SK-N-SH (cell line): ENCODE data around the gene CARMIL3. TPM values are rescaled to one million over a fixed set of nuclear protein-coding genes. Genes with fewer than 3 reads are reported as not detected.

Source experiments
- CTCF ChIA-PET: fragments of 300-600, 350-600 bp; formaldehyde crosslinking; extraction: SDS; loops from one replicate; lab custom pipeline; 2021; lab: Yijun Ruan, JAX
- POLR2A ChIA-PET: fragments of 350-600 bp; sonication (Branson Sonifier 250); formaldehyde crosslinking; extraction: SDS; loops from one replicate; lab custom pipeline; 2020; ENCODE audit warnings: antibody characterized with exemption, inconsistent platforms; lab: Yijun Ruan, JAX
- DNase-seq: peaks from one replicate; pipeline ENCODE4 v3.0.0; 2012
- H2AFZ ChIP-seq: fragments of 200-600 bp; sonication (generic); 2 replicates; pipeline ENCODE4 v1.8.1; 2016; ENCODE audit warnings: antibody characterized with exemption, mild to moderate bottlenecking, low read depth
- H3F3A ChIP-seq: fragments of 200-600 bp; sonication (generic); replicated peaks from 2 replicates; pipeline ENCODE3; 2016; ENCODE audit warnings: antibody characterized with exemption, mild to moderate bottlenecking; ENCODE audit not compliant: insufficient read depth
- H3K27ac ChIP-seq, 2 experiments: fragments of 200-500 bp in 1 of 2; fragments of 200-600 bp in 1 of 2; sonication (Bioruptor generic) in 1 of 2; sonication (generic), shearing (Covaris generic) in 1 of 2; 2 replicates each; pipeline versions ENCODE4 v1.5.1 to v1.6.1; 2014 to 2016; ENCODE audit warnings: low read depth in 2 of 2, inconsistent platforms in 1 of 2, low read length in 1 of 2, mild to moderate bottlenecking in 1 of 2, mixed read lengths in 1 of 2
- H3K27me3 ChIP-seq: fragments of 200-600 bp; sonication (generic), shearing (Covaris generic); 2 replicates; pipeline ENCODE4 v1.6.1; 2016; ENCODE audit warnings: mixed run types; ENCODE audit not compliant: insufficient read depth
- H3K36me3 ChIP-seq, 2 experiments: fragments of 200-500 bp in 1 of 2; fragments of 200-600 bp in 1 of 2; sonication (Bioruptor generic) in 1 of 2; sonication (generic) in 1 of 2; replicated peaks in 1 of 2; 2 replicates each; pipeline versions ENCODE3 to v1.5.1; 2014 to 2016; ENCODE audit warnings: low read length in 1 of 2, mild to moderate bottlenecking in 1 of 2; ENCODE audit not compliant: insufficient read depth in 2 of 2, control insufficient read depth in 1 of 2
- H3K4me1 ChIP-seq, 2 experiments: fragments of 200-500 bp in 1 of 2; fragments of 200-600 bp in 1 of 2; sonication (Bioruptor generic) in 1 of 2; sonication (generic), shearing (Covaris generic) in 1 of 2; 2 replicates each; pipeline versions ENCODE4 v1.5.1 to v1.6.1; 2014 to 2016; ENCODE audit warnings: low read depth in 1 of 2, low read length in 1 of 2, mixed run types in 1 of 2; ENCODE audit not compliant: insufficient read depth in 2 of 2, control insufficient read depth in 1 of 2
- H3K4me2 ChIP-seq: fragments of 200-600 bp; sonication (generic), shearing (Covaris generic); 2 replicates; pipeline ENCODE4 v1.6.1; 2017; ENCODE audit warnings: mixed run types
- H3K4me3 ChIP-seq, 2 experiments: fragments of 200-500 bp in 1 of 2; fragments of 200-600 bp in 1 of 2; sonication (Bioruptor generic) in 1 of 2; sonication (generic), shearing (Covaris generic) in 1 of 2; 2 replicates each; pipeline versions ENCODE4 v1.5.1 to v1.8.1; 2014 to 2016; ENCODE audit warnings: low read depth in 2 of 2, inconsistent platforms in 1 of 2, low read length in 1 of 2, mild to moderate bottlenecking in 1 of 2, mixed read lengths in 1 of 2, moderate library complexity in 1 of 2
- H3K79me2 ChIP-seq: fragments of 200-600 bp; sonication (generic); 2 replicates; pipeline ENCODE4 v1.8.1; 2017; ENCODE audit warnings: mild to moderate bottlenecking; ENCODE audit not compliant: insufficient read depth
- H3K9ac ChIP-seq: fragments of 200-600 bp; sonication (generic); 2 replicates; pipeline ENCODE4 v1.6.1; 2017; ENCODE audit warnings: mixed run types
- H3K9me2 ChIP-seq: fragments of 200-600 bp; sonication (generic); 2 replicates; pipeline ENCODE4 v1.6.1; 2017; ENCODE audit warnings: mixed run types
- H3K9me3 ChIP-seq: fragments of 200-600 bp; sonication (generic); 2 replicates; pipeline ENCODE4 v1.6.1; 2017; ENCODE audit warnings: mixed run types, mild to moderate bottlenecking, moderate library complexity
- H4K20me1 ChIP-seq: fragments of 200-600 bp; sonication (generic); 2 replicates; pipeline ENCODE4 v1.6.1; 2017; ENCODE audit warnings: mild to moderate bottlenecking, mixed run types; ENCODE audit not compliant: insufficient read depth
- CHD2 ChIP-seq: fragments of 150-350 bp; IDR thresholded peaks from 2 replicates; pipeline ENCODE4 v1.6.1; 2018; ENCODE audit warnings: low read length; ENCODE audit not compliant: partially characterized antibody
- ELF1 ChIP-seq: IDR thresholded peaks from 2 replicates; pipeline ENCODE4 v1.4.0; 2012
- EP300 ChIP-seq, 2 experiments: IDR thresholded peaks; 2 replicates each; pipeline versions ENCODE4 v1.4.0 to v1.6.1; 2012; ENCODE audit warnings: borderline replicate concordance in 1 of 2, low read depth in 1 of 2, low read length in 1 of 2
- EZH2phosphoT487 ChIP-seq: fragments of 200-600 bp; sonication (generic); IDR thresholded peaks from 2 replicates; pipeline ENCODE4 v1.6.1; 2017; ENCODE audit warnings: low read depth, mixed run types, mild to moderate bottlenecking, antibody characterized with exemption, moderate library complexity, borderline replicate concordance
- FOSL2 ChIP-seq: IDR thresholded peaks from 2 replicates; pipeline ENCODE4 v1.4.0; 2012; ENCODE audit warnings: low read depth, mild to moderate bottlenecking, moderate library complexity, borderline replicate concordance
- FOXJ3 ChIP-seq: sonication (generic); formaldehyde crosslinking; IDR thresholded peaks from 2 replicates; pipeline ENCODE4 v1.5.1; 2020; ENCODE audit warnings: mild to moderate bottlenecking, missing genetic modification reagents
- GATA2 ChIP-seq: sonication (generic); formaldehyde crosslinking; IDR thresholded peaks from 2 replicates; pipeline ENCODE4 v1.5.0; 2020; ENCODE audit warnings: mild to moderate bottlenecking, missing genetic modification reagents
- MEF2A ChIP-seq: IDR thresholded peaks from 2 replicates; pipeline ENCODE4 v1.4.0; 2012; ENCODE audit warnings: low read depth, borderline replicate concordance
- NFIC ChIP-seq: IDR thresholded peaks from 2 replicates; pipeline ENCODE4 v1.4.0; 2012; ENCODE audit warnings: borderline replicate concordance
- RAD21 ChIP-seq: IDR thresholded peaks from 2 replicates; pipeline ENCODE4 v1.6.1; 2012; ENCODE audit warnings: mild to moderate bottlenecking, low read length
- RXRA ChIP-seq: IDR thresholded peaks from 2 replicates; pipeline ENCODE4 v1.4.0; 2012; ENCODE audit warnings: low read depth, mild to moderate bottlenecking, borderline replicate concordance
- SIN3A ChIP-seq: IDR thresholded peaks from 2 replicates; pipeline ENCODE4 v1.6.1; 2012; ENCODE audit warnings: low read depth, mild to moderate bottlenecking, low read length, moderate library complexity, borderline replicate concordance
- SMC3 ChIP-seq: IDR thresholded peaks from 2 replicates; pipeline ENCODE4 v1.6.1; 2012; ENCODE audit warnings: low read depth, low read length, improper control_type of control experiment
- WGBS: methylation state at CpG from one replicate; pipeline ENCODE4 v1.1.6; 2017; ENCODE audit warnings: low lambda C conversion rate; 5-methylcytosine and 5-hydroxymethylcytosine counted together
- polyA plus RNA-seq, 3 experiments: library from polyadenylated mRNA; depleted of rRNA; stranded (reverse); fragments of >200 nt; gene quantifications; 2 replicates each; pipeline ENCODE4 v1.2.3, GENCODE V29; 2012
- TF ChIP-seq, protein P1 (sequence below): fragments of 200-600 bp; sonication (generic); IDR thresholded peaks from 2 replicates; pipeline ENCODE4 v1.6.1; 2017; ENCODE audit warnings: antibody characterized with exemption, mild to moderate bottlenecking, moderate library complexity
- TF ChIP-seq, protein P2 (sequence below): IDR thresholded peaks from 2 replicates; pipeline ENCODE4 v1.4.0; 2012; ENCODE audit warnings: low read depth, borderline replicate concordance
- TF ChIP-seq, protein P3 (sequence below): fragments of 150-350 bp; IDR thresholded peaks from 2 replicates; pipeline ENCODE4 v1.6.1; 2016; ENCODE audit warnings: mild to moderate bottlenecking, low read depth, low read length
- TF ChIP-seq, protein P4 (sequence below): IDR thresholded peaks from 2 replicates; pipeline ENCODE4 v1.4.0; 2012; ENCODE audit warnings: low read depth, borderline replicate concordance

The CARMIL3 gene
- polyA plus RNA-seq, 1 of the 3 experiments (the other 2 are of a cell fraction) = 0.43 TPM

DNA sequence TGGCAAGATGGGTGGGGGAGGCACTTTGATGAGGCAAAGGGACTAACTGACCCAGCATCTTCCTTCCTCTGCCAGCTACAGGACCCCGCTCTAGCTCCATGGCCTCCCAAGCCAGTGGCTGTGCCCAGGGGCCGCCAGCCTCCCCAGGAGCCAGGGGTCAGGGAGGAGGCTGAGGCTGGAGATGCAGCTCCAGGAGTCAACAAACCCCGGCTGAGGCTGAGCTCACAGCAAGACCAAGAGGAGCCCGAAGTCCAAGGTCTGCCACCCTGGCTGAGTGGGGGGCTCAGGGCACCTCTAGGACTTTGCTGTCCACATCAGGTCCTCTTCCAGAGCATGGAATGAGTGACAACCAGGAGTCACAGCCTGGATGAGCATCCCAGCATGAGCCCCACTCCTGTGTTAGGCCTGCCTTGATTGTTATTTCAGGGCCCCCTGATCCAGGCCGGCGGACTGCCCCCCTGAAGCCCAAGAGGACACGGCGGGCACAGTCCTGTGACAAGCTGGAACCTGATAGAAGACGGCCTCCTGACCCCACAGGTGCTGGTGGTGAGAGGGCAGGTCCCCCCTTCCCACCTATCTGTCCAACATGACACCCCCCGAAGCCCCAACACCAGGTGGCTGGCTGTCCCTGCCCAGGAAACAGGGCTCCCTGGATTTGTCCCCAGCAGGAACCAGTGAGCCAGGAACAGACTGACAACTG lies 17.1 kb downstream of the CARMIL3 start:
- WGBS = 35% methylated on average over 4 of the region's 10 CpGs
- H4K20me1 ChIP-seq = no peaks in the 10 kb centered on the region
- CTCF ChIA-PET = interaction anchor here (1.0 to 42.8 kb wide), 4 partner anchors 10 to 31 kb away, joined by 3 to 1159 read pairs (median 151); partner anchors contain the start of gene PCK2
- no peaks in the 10 kb centered on the region for H3K36me3 ChIP-seq
- no peak for DNase-seq
- POLR2A ChIA-PET = interaction anchor here (0.8 to 2.0 kb wide), 2 partner anchors 11 to 67 kb away, joined by 3 to 6 read pairs; partner anchors contain the start of gene PSME1
- TF ChIP-seq, protein P1, sequence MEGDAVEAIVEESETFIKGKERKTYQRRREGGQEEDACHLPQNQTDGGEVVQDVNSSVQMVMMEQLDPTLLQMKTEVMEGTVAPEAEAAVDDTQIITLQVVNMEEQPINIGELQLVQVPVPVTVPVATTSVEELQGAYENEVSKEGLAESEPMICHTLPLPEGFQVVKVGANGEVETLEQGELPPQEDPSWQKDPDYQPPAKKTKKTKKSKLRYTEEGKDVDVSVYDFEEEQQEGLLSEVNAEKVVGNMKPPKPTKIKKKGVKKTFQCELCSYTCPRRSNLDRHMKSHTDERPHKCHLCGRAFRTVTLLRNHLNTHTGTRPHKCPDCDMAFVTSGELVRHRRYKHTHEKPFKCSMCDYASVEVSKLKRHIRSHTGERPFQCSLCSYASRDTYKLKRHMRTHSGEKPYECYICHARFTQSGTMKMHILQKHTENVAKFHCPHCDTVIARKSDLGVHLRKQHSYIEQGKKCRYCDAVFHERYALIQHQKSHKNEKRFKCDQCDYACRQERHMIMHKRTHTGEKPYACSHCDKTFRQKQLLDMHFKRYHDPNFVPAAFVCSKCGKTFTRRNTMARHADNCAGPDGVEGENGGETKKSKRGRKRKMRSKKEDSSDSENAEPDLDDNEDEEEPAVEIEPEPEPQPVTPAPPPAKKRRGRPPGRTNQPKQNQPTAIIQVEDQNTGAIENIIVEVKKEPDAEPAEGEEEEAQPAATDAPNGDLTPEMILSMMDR = no peak
- TF ChIP-seq MEF2A (no peak), FOXJ3 (CRISPR knock-in tag) (no peak), NFIC (no peak), SIN3A (no peak), EZH2phosphoT487 (no peak), GATA2 (CRISPR knock-in tag) (no peak), RXRA (no peak), ELF1 (no peak), EP300 (IDR thresholded peaks at IDR 0.05; ENCODE audit: borderline replicate concordance in 1 of 2, low read depth in 1 of 2, low read length in 1 of 2) (no peak), FOSL2 (no peak), SMC3 (no peak), RAD21 (no peak), CHD2 (no peak)
- TF ChIP-seq, protein P2, sequence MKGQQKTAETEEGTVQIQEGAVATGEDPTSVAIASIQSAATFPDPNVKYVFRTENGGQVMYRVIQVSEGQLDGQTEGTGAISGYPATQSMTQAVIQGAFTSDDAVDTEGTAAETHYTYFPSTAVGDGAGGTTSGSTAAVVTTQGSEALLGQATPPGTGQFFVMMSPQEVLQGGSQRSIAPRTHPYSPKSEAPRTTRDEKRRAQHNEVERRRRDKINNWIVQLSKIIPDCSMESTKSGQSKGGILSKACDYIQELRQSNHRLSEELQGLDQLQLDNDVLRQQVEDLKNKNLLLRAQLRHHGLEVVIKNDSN = no peak
- TF ChIP-seq, protein P3, sequence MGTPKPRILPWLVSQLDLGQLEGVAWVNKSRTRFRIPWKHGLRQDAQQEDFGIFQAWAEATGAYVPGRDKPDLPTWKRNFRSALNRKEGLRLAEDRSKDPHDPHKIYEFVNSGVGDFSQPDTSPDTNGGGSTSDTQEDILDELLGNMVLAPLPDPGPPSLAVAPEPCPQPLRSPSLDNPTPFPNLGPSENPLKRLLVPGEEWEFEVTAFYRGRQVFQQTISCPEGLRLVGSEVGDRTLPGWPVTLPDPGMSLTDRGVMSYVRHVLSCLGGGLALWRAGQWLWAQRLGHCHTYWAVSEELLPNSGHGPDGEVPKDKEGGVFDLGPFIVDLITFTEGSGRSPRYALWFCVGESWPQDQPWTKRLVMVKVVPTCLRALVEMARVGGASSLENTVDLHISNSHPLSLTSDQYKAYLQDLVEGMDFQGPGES = no peak
- TF ChIP-seq, protein P4, sequence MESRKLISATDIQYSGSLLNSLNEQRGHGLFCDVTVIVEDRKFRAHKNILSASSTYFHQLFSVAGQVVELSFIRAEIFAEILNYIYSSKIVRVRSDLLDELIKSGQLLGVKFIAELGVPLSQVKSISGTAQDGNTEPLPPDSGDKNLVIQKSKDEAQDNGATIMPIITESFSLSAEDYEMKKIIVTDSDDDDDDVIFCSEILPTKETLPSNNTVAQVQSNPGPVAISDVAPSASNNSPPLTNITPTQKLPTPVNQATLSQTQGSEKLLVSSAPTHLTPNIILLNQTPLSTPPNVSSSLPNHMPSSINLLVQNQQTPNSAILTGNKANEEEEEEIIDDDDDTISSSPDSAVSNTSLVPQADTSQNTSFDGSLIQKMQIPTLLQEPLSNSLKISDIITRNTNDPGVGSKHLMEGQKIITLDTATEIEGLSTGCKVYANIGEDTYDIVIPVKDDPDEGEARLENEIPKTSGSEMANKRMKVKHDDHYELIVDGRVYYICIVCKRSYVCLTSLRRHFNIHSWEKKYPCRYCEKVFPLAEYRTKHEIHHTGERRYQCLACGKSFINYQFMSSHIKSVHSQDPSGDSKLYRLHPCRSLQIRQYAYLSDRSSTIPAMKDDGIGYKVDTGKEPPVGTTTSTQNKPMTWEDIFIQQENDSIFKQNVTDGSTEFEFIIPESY = no peak
- TF ChIP-seq, all 33 proteins: peak for 0
- no peak overlapping the region for H3K4me2 ChIP-seq
- no peaks in the 10 kb centered on the region; the same call in 1 of the 2 replicates for H3K27me3 ChIP-seq
- no peaks in the 10 kb centered on the region; a peak in 1 of 4 replicates for H3K4me1 ChIP-seq
- no peaks in the 10 kb centered on the region for H3K9me3 ChIP-seq
- H2AFZ ChIP-seq = no peak overlapping the region
- H3K9me2 ChIP-seq = no peaks in the 10 kb centered on the region
- no peak overlapping the region for H3K27ac ChIP-seq
- no peak overlapping the region for H3K9ac ChIP-seq
- H3K79me2 ChIP-seq = no peaks in the 10 kb centered on the region
- no peaks in the 10 kb centered on the region for H3F3A ChIP-seq
- H3K4me3 ChIP-seq = no peak overlapping the region
